Choroid plexus epithelial cell (primary cell): Measurements from ENCODE around the gene PDE9A.

Experiments
- DNase-seq: peaks from one replicate; pipeline ENCODE4 v3.0.0-alpha.2; 2010; ENCODE audit warnings: low read depth
- H3K4me3 ChIP-seq: 2 replicates; pipeline ENCODE4 v1.5.1; 2011; ENCODE audit warnings: low read depth, mild to moderate bottlenecking, control low read depth, low read length, moderate library complexity
- TF ChIP-seq, protein P1 (sequence below): conservative IDR thresholded peaks from 2 replicates; pipeline ENCODE4 v1.5.1; 2011; ENCODE audit warnings: low read depth, mild to moderate bottlenecking, control low read depth, inconsistent platforms, low read length, moderate library complexity

The PDE9A gene

DNA sequence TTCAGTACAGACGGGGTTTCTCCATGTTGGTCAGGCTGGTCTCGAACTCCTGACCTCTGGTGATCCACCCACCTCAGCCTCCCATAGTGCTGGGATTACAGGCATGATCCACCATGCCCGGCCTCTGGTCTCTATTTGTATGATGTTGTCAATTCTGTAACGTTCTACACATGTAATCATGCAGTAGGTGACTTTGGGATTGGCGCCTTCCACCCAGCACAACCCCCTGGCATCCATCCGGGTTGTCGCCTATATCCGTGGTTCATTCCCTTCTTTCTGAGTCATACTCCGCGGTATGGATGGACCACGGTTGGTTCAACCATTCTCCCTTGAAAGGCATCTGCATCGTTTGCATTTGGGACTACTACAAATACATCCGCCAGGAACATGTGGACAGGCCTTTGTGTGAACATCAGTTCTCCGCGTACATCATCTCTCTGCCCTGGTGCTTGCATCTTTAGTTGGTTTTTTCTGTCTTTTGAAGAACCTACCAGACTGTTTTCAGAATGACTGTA lies 72.1 kb downstream of the PDE9A start:
- no peak for DNase-seq
- TF ChIP-seq, protein P1, sequence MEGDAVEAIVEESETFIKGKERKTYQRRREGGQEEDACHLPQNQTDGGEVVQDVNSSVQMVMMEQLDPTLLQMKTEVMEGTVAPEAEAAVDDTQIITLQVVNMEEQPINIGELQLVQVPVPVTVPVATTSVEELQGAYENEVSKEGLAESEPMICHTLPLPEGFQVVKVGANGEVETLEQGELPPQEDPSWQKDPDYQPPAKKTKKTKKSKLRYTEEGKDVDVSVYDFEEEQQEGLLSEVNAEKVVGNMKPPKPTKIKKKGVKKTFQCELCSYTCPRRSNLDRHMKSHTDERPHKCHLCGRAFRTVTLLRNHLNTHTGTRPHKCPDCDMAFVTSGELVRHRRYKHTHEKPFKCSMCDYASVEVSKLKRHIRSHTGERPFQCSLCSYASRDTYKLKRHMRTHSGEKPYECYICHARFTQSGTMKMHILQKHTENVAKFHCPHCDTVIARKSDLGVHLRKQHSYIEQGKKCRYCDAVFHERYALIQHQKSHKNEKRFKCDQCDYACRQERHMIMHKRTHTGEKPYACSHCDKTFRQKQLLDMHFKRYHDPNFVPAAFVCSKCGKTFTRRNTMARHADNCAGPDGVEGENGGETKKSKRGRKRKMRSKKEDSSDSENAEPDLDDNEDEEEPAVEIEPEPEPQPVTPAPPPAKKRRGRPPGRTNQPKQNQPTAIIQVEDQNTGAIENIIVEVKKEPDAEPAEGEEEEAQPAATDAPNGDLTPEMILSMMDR = no peak
- H3K4me3 ChIP-seq = no peak overlapping the region

DNA sequence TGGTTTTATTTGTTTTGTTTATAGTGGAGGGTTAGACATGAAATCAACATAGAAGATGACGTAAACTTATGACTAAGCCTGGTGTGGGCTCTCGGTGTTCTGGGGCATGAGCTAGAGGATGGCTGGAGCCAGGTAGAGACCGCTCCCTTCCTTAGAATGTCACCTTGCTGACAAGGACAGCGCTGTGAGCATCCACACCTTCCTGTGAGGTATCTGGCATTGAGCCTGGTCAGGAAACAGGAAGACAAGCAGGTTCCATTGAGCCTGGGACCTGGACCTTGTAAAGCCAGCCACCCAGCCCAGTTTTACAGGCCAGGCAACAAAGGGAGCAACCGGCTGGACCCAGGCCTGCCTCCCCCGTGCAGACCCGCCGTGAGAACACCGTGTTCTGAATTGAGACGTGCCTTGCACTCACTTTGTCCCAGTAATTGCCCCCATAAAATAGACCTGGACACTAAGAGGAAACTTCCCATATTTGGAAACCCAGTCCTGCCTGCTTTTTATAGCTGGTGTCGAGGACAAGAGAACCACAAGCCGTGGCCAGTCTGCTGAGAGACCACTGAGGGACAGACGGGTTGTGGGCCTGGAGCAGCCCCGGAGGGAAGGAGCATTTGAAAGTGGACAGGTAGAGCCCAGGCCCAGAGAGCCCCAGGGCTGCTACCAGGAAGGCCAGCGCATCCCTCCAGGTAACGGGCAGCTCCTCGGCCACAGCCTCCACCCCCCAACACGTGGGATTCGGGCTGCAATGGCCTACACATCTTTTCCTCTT lies 78.0 kb downstream of the PDE9A start:
- TF ChIP-seq, protein P1 = no peak
- H3K4me3 ChIP-seq = no peak overlapping the region
- DNase-seq = no peak

DNA sequence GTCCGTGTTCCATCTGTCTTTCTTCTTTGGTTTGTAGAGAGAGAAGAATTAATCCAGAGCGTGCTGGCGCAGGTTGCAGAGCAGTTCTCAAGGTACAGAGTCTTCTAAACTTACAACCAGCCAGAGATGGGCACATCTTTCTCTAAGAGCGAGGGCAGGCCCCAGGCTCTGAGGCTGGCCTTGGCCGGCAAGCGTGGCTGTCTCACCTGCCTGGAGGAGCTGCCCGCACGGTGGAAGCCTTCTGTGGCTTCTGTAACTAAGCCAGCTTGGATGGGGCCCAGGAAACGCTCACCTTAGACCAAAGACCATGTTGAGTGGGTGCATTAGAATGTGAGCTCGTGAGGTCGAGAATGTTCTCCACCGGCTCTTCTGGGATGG lies 78.6 kb downstream of the PDE9A start:
- DNase-seq = no peak
- TF ChIP-seq, protein P1 = no peak
- no peak overlapping the region for H3K4me3 ChIP-seq

DNA sequence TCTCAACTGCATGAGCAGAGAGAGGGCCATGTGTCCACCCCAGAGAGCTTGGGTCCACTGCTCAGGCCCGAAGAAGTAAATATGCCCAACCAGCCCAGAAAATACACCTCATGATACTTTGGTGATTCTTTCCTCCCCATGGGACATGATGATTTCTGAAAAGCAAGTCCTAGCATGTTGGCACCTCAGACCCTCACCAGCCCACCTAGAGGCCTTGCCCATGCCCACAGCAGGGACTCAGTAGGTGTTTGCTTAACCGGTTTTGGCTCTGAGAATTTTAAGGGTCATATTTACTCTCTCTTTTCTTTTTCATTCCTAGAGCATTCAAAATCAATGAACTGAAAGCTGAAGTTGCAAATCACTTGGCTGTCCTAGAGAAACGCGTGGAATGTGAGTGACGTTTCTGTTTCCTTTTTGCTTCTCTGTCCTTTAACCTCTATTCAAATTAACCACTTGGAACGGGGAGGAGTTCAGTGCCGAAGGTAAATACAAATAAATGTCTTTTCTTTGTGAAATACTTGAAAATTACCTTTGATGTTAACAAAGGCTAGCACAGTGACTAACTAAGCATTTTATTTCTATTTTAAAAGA lies 79.7 kb downstream of the PDE9A start:
- DNase-seq = no peak
- no peak overlapping the region for H3K4me3 ChIP-seq
- TF ChIP-seq, protein P1 = no peak

DNA sequence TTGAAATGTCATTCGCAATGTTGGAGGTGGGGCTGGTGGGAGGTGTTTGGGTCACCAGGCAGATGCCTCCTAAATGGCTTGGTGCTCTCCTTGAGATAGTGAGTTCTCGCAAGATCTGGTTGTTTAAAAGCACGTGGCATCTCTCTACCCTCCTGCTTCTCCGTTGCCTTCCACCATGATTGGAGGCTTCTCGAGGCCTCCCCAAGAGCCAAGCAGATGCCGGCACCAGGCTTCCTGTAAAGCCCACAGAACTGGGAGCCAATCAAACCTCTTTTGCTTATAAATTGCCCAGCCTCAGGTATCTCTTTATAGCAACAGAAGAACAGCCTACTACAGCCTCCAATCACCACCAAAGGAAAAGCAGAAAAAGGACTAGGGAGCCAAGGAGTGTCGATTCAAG lies 80.5 kb downstream of the PDE9A start:
- no peak overlapping the region for H3K4me3 ChIP-seq
- no peak for DNase-seq

DNA sequence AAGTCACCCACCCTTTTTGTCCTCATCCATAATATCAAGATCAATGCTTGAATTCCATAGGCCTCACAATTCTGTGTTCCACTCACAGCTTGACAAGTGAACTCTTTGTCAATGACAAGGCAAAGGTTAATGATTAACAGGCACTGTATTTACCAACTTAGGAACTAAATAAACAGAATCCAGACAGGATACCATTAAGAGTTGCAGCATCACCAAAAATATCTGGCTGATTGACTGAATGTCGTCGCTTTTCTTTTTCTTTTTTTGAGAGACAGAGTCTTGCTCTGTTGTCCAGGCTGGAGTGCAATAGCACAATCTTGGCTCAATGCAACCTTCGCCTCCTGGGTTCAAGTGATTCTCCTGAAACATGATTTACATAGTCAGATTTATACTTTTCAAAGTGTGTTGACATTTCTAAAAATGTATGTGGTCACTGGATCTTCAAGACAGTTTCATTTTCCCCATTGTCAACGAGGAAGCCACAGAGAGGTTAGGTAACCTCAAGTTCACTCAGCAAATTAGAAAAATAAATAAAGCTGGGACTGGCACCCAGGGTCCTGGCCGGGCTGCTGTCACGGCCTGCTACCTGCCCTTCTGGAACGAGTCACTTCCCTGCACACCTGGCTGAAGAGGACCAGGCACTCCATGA lies 81.0 kb downstream of the PDE9A start:
- TF ChIP-seq, protein P1 = no peak
- DNase-seq = no peak
- H3K4me3 ChIP-seq = no peak overlapping the region

More for the DNA sequence above, 80.5 kb downstream of the PDE9A start:
- TF ChIP-seq, protein P1 = no peak
